ENCODE results near the gene TPGS1. TPM values are rescaled to one million over a fixed set of nuclear protein-coding genes. Genes with fewer than 3 reads are reported as not detected.

The TPGS1 gene
- total RNA-seq, 3 donors from 2014 or later, result 21.9 to 22.8 (median 22.6) TPM

DNA sequence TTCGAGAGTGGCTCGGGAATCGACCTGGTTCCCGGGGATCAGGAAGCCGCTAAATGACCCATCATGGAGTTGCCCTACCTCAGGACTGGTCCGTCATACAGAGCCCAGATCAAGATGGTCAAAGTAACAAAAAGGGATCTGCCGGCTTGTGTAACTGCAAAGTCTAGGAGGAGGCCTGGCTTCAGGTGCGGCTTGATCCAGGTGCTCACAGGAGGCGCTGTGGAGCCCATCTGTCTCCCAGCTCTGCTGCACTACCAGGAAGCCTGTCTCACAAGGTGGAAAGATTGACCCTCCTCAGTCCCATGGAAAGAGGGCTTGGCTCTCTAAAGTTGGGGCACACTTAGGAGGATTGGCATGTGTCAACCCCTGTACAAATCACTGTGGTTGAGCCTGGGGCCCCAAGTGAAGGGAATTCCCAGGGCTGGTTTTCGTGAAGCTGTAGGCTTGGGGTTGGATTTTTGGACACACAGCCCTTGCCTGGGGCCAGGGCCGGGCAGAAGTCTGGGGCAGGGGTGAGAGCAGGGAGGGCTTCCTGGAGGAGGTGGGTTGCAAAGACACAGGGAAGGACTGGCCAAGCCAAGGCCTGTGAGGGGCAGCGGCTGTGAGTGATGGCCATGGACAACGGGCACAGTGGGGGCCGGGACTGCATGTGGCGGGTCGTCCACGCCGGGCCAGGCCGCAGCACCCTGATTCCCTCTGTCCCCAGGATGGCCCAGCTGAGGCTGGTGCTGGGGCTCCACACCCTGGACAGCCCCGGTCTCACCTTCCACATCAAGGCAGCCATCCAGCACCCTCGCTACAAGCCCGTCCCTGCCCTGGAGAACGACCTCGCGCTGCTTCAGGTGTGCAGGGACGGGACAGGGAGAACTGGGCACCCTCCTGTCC, 40.8 kb downstream of the TPGS1 start:
- Mint-ChIP-seq H3K9me3 (no peaks in the 10 kb centered on the region), H3K4me3 (no peak overlapping the region), H3K4me1 (ENCODE audit: low read depth) (peaks cover 21% of the 10 kb centered on the region), H3K27me3 (ENCODE audit: low read depth) (no peaks in the 10 kb centered on the region), H3K36me3 (ENCODE audit: insufficient read depth) (peaks cover 6% of the 10 kb centered on the region)
- ATAC-seq (no peak), DNase-seq (no peak)

DNA sequence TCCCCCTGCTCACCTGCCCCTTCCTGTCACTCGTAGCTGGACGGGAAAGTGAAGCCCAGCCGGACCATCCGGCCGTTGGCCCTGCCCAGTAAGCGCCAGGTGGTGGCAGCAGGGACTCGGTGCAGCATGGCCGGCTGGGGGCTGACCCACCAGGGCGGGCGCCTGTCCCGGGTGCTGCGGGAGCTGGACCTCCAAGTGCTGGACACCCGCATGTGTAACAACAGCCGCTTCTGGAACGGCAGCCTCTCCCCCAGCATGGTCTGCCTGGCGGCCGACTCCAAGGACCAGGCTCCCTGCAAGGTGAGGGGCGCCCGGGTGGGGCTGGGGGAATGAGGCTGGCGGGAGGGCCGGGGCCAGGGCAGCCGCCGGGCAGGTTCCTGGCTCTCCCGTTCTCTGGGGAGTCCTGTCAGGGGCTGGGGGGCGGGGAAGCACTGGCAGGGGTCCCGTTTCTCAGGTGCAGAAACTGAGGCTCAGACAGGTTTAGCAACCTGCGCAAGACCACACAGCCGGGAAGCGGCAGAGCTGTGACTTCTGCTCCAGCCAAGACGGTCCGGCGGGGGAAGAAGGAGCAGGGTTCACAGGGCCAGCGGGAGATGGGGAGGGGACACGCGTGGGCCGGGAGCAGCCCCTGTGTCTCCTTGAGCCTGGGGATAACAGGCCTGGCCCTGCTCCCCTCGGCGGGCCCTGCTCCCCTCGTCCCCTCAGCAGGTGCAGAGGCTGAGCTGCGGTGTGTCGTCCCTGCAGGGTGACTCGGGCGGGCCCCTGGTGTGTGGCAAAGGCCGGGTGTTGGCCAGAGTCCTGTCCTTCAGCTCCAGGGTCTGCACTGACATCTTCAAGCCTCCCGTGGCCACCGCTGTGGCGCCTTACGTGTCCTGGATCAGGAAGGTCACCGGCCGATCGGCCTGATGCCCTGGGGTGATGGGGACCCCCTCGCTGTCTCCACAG, 41.9 kb downstream of the TPGS1 start:
- DNase-seq, result no peak
- no peak for ATAC-seq
- peaks cover 6% of the 10 kb centered on the region for H3K36me3 Mint-ChIP-seq (ENCODE audit: insufficient read depth)
- no peaks in the 10 kb centered on the region for H3K9me3 Mint-ChIP-seq
- no peaks in the 10 kb centered on the region for H3K27me3 Mint-ChIP-seq (ENCODE audit: low read depth)
- no peak overlapping the region for H3K4me3 Mint-ChIP-seq
- peaks cover 10% of the 10 kb centered on the region for H3K4me1 Mint-ChIP-seq (ENCODE audit: low read depth)

DNA sequence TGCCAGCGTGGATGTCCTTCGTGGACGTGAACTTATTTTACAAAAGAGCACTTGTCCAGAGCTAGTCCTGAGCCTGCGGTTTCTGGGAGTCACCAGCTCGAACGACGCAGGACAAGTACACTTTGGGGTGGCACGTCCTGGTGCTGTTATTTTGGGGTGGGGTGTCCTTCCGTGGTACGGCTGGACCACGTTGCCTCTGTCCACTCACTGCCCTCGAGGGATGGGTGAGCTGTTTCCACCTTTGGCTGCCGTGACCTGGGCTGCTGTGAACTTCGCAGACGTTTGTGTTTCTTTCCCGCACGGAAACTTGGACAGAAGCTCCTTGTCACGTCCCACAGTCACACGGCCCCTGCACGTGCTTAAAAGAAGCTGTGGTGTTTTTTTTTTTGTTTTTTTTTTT, 47.5 kb downstream of the TPGS1 start:
- Mint-ChIP-seq H3K4me1 (ENCODE audit: low read depth) (peaks cover 2% of the 10 kb centered on the region), H3K4me3 (no peak overlapping the region), H3K9me3 (no peaks in the 10 kb centered on the region), H3K36me3 (ENCODE audit: insufficient read depth) (no peaks in the 10 kb centered on the region), H3K27me3 (ENCODE audit: low read depth) (no peaks in the 10 kb centered on the region)
- DNase-seq (no peak), ATAC-seq (no peak)

DNA sequence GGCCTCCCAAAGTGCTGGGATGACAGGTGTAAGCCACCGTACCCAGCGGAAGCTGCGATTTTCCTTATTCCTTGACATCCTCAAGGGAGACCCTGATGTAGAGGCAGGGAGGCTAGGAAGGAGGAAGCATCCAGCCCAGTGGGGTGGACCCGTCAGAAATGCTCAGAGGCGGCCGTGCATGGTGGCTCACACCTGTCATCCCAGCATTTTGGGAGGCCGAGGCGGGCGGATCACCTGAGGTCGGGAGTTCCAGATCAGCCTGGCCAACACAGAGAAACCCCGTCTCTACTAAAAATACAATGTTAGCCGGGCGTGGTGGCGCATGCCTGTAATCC, 48.1 kb downstream of the TPGS1 start:
- no peaks in the 10 kb centered on the region for H3K9me3 Mint-ChIP-seq
- H3K4me3 Mint-ChIP-seq, result no peak overlapping the region
- H3K4me1 Mint-ChIP-seq (ENCODE audit: low read depth), result peaks cover 2% of the 10 kb centered on the region
- no peak for DNase-seq
- no peaks in the 10 kb centered on the region for H3K27me3 Mint-ChIP-seq (ENCODE audit: low read depth)
- no peaks in the 10 kb centered on the region for H3K36me3 Mint-ChIP-seq (ENCODE audit: insufficient read depth)
- no peak for ATAC-seq

DNA sequence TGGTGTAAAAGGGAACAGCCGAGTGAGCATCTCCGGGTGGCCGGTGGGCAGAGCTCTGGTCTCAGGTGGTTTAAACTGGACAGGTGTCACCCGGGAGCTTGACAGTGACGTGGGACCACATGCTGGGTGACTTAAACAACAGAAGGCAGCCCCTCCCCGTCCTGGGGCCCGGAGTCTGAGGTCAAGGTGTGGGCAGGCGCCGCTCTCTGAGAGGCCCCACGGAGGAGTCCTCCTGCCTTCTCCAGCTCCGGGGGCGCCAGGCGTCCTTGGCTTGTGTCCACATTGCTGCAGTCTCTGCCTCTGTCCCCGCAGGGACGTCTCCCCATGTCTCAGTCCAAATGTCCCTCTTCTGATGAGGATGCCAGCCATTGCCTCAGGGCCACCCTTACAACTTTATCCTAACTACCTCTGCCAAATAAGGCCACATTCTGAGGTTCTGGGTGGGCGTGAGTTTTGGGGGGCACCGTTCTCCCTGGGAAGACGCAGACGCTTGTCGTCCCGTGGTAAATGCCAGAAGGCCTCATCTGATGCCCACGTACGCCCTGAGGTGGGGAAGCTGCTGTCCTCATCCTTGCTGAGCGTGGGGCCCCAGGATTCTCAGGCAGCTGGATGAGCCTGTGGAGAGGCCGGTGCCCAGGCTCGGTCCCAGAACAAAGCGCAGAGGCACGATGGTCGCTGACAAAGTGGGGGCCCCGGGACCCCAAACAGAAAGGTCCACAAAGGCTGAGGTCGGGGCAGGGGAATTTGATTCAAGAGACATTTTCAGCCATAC, 49.5 kb downstream of the TPGS1 start:
- Mint-ChIP-seq H3K36me3 (ENCODE audit: insufficient read depth) (no peaks in the 10 kb centered on the region), H3K4me3 (no peak overlapping the region), H3K4me1 (ENCODE audit: low read depth) (no peaks in the 10 kb centered on the region), H3K9me3 (no peaks in the 10 kb centered on the region), H3K27me3 (ENCODE audit: low read depth) (no peaks in the 10 kb centered on the region)
- no peak for ATAC-seq
- no peak for DNase-seq

DNA sequence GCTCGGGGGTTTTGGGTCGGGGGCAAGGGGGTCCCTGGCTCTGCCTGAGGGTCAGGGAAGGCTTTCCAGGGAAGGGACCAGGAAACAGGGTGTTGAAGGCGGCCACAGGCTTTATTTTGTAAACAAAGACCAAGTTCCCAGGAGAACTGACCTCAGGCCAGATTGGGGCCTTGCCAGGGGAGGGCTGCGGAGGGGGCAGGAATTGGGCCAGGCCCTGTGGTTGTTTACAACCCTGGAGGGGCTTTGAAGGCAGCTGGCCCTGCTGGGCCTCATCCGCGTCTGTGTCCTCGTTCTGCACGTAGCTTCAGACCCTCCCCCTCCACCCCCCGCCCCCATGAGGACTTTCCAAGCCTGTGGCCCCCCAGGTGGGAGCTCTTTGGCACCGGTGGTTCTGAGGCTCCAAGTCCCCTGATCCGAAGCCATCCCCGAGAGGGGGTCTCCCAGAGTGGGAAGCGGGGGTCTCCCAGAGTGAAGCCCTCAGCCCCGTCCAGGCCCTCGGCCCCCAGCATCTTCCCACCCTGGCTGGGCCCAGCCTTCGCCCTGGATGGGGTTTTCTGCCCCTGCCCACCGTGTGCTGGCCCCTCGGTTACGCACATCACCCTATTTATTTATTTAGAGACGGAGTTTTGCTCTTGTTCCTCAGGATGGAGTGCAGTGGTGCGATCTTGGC, 51.6 kb downstream of the TPGS1 start:
- Mint-ChIP-seq H3K4me3 (no peak overlapping the region), H3K4me1 (ENCODE audit: low read depth) (no peaks in the 10 kb centered on the region), H3K27me3 (ENCODE audit: low read depth) (no peaks in the 10 kb centered on the region), H3K9me3 (no peaks in the 10 kb centered on the region), H3K36me3 (ENCODE audit: insufficient read depth) (no peaks in the 10 kb centered on the region)
- ATAC-seq, result no peak
- DNase-seq, result no peak

DNA sequence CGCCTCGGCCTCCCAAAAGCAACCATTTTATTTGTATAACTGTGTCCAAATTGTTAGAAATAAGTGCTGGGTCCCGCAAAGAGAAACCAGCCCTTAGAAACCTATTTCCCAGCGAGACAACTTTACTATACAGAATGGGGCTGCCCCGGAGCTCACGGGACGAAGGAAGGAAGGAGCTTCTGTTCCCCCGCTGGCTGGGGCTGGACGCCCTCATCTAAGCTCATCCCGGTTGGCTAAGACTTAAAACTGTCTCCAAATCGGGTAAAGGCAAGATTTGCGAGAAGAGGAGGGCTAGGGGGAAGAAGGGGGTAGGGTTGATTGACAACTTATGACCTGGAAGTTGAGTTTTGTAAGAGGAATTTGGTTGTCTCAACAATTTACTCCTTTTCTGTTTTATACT, 52.8 kb downstream of the TPGS1 start:
- ATAC-seq, result no peak
- Mint-ChIP-seq H3K4me1 (ENCODE audit: low read depth) (no peaks in the 10 kb centered on the region), H3K4me3 (no peak overlapping the region), H3K27me3 (ENCODE audit: low read depth) (no peaks in the 10 kb centered on the region), H3K9me3 (no peaks in the 10 kb centered on the region), H3K36me3 (ENCODE audit: insufficient read depth) (no peaks in the 10 kb centered on the region)
- DNase-seq, result no peak

DNA sequence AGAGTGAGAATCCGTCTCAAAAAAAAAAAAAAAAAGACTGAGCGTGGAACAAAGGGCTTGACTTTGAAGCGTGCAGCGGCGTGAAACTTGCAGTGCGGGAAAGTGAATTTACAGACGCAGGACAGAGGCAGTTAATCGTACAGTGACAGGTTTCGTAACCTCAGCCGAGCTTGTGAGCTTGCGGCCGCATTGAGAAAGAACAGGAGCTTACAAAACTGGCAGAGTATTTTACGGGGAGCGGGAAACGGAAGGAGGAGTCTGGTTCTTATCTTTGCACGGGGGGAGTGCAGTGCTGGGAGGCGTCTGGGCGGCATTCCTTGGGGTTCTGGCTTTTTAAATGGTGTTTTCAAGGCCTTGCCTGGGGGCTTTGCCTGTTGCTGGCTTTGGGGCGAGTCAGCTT, 59.1 kb downstream of the TPGS1 start:
- Mint-ChIP-seq H3K27me3 (ENCODE audit: low read depth) (no peaks in the 10 kb centered on the region), H3K9me3 (no peaks in the 10 kb centered on the region), H3K4me1 (ENCODE audit: low read depth) (peaks cover 9% of the 10 kb centered on the region), H3K4me3 (no peak overlapping the region), H3K36me3 (ENCODE audit: insufficient read depth) (no peaks in the 10 kb centered on the region)
- DNase-seq (no peak), ATAC-seq (no peak)

DNA sequence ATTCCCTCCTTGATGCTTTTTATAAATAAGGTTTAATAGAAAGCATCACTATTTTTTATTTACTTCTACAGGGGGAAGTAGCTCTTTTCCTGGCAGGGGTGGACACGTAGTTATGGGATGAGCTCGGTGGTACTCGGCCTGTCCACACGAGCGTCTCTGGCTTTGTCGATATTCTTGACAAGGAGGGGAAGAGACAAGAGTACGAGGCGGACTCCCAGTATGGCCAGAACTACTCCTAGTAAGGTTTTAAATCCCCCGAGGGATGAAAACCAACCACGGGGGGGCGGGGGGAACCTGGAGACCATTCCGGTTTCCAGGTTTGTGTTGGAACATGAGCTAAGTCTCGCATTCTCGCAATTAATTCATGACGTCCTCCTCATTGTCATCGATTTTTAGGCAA, 59.5 kb downstream of the TPGS1 start:
- peaks cover 9% of the 10 kb centered on the region for H3K4me1 Mint-ChIP-seq (ENCODE audit: low read depth)
- no peaks in the 10 kb centered on the region for H3K36me3 Mint-ChIP-seq (ENCODE audit: insufficient read depth)
- no peaks in the 10 kb centered on the region for H3K9me3 Mint-ChIP-seq
- no peak overlapping the region for H3K4me3 Mint-ChIP-seq
- H3K27me3 Mint-ChIP-seq (ENCODE audit: low read depth), result no peaks in the 10 kb centered on the region
- no peak for DNase-seq
- ATAC-seq, result no peak

DNA sequence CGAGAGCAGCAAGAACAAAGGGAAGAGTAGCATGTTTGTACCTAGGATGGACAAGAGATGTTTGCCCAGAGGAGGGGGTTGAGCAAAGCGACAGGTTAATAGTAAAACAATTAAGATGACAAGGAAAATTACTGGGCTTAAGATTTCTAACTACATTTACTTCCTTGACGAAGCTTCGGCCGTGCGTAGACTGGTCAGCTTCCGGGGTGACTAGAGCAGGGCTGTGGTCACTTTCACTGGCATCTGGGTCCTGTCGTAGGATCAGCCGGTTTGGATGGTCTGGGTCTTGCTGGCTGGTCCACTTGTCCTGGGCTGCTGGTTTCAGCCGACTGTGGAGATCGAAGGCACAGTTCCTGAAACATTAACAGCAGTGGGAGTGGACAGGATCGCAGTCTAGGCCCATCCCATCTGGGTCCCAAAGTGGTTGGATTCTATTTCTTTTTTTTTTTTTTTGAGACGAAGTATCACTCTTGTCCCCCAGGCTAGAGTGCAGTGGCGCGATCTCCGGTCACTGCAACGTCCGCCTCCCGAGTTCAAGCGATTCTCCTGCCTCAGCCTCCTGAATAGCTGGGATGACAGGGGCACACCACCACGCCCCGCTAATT, 60.1 kb downstream of the TPGS1 start:
- no peak overlapping the region for H3K4me3 Mint-ChIP-seq
- no peaks in the 10 kb centered on the region for H3K27me3 Mint-ChIP-seq (ENCODE audit: low read depth)
- DNase-seq, result no peak
- H3K36me3 Mint-ChIP-seq (ENCODE audit: insufficient read depth), result no peaks in the 10 kb centered on the region
- ATAC-seq, result no peak
- peaks cover 11% of the 10 kb centered on the region for H3K4me1 Mint-ChIP-seq (ENCODE audit: low read depth)
- no peaks in the 10 kb centered on the region for H3K9me3 Mint-ChIP-seq

Other genes with a start within 250 kb of the TPGS1 start
- under 1 TPM; 0.40 to 0.63 (median 0.61) TPM for gene PLPP2, start 216.1 kb upstream of the TPGS1 start, total RNA-seq
- 10 to 100 TPM; 25.7 to 30.2 (median 28.7) TPM for gene MIER2, start 162.7 kb upstream of the TPGS1 start, total RNA-seq
- gene C2CD4C, start 98.3 kb upstream of the TPGS1 start, total RNA-seq, result under 1 TPM in 2 of 3 donors, not detected in 1; 0.11 to 0.14 TPM
- gene SHC2, start 46.5 kb upstream of the TPGS1 start, total RNA-seq, result under 1 TPM; 0.16 to 0.33 (median 0.26) TPM
- under 1 TPM; 0.18 to 0.26 (median 0.19) TPM for gene MADCAM1, start 11.0 kb upstream of the TPGS1 start, total RNA-seq
- gene CDC34, start 24.3 kb downstream of the TPGS1 start, total RNA-seq, result 10 to 100 TPM; 42.1 to 48.7 (median 45.7) TPM
- 10 to 100 TPM; 53.2 to 71.8 (median 65.8) TPM for gene GZMM, start 36.6 kb downstream of the TPGS1 start, total RNA-seq
- gene BSG, start 65.1 kb downstream of the TPGS1 start, total RNA-seq, result 100 to 1,000 TPM; 241 to 277 (median 250) TPM
- gene HCN2, start 82.4 kb downstream of the TPGS1 start, total RNA-seq, result under 1 TPM; 0.20 to 0.24 (median 0.22) TPM
- gene POLRMT, start 126.0 kb downstream of the TPGS1 start, total RNA-seq, result 100 to 1,000 TPM; 110 to 123 (median 119) TPM
- not detected for gene FGF22, start 132.4 kb downstream of the TPGS1 start, total RNA-seq
- gene RNF126, start 155.7 kb downstream of the TPGS1 start, total RNA-seq, result 100 to 1,000 TPM; 144 to 162 (median 147) TPM
- gene FSTL3, start 168.9 kb downstream of the TPGS1 start, total RNA-seq, result 1 to 10 TPM; 8.0 to 9.9 (median 8.3) TPM
- gene PRSS57, start 188.0 kb downstream of the TPGS1 start, total RNA-seq, result under 1 TPM in 2 of 3 donors, not detected in 1; 0.87 to 0.94 TPM
- gene PALM, start 201.4 kb downstream of the TPGS1 start, total RNA-seq, result under 1 TPM; 0.26 to 0.61 (median 0.27) TPM
- under 1 TPM in 1 of 3 donors, not detected in 2; 0.08 TPM for gene MISP, start 243.6 kb downstream of the TPGS1 start, total RNA-seq